Neutrophil (primary cell): Measurements from ENCODE around the gene ARHGAP5.

ENCODE experiments used
- H3K27ac ChIP-seq: fragments of 200-600 bp; sonication (generic); 2 replicates; pipeline ENCODE4 v1.5.1; 2016; ENCODE audit warnings: mild to moderate bottlenecking, moderate library complexity
- H3K27me3 ChIP-seq: fragments of 200-600 bp; sonication (generic); 2 replicates; pipeline ENCODE4 v1.6.0; 2016; ENCODE audit warnings: mild to moderate bottlenecking
- H3K36me3 ChIP-seq: fragments of 200-600 bp; sonication (generic); 2 replicates; pipeline ENCODE4 v1.5.1; 2017
- H3K4me1 ChIP-seq, 2 experiments: fragments of 200-600 bp in 1 of 2; sonication (generic) in 1 of 2; 1 replicate in 1 of 2; 2 replicates in 1 of 2; pipeline versions ENCODE4 v1.5.1 to v1.6.1; 2013 to 2016; ENCODE audit warnings: low read depth in 1 of 2, low read length in 1 of 2, mild to moderate bottlenecking in 1 of 2, moderate library complexity in 1 of 2; ENCODE audit not compliant: control insufficient read depth in 1 of 2, insufficient read depth in 1 of 2
- H3K4me3 ChIP-seq, 2 experiments: fragments of 200-600 bp in 1 of 2; sonication (generic) in 1 of 2; 1 replicate in 1 of 2; 2 replicates in 1 of 2; pipeline ENCODE4 v1.5.1; 2013 to 2016; ENCODE audit warnings: low read depth in 1 of 2, low read length in 1 of 2, mild to moderate bottlenecking in 1 of 2, moderate library complexity in 1 of 2
- H3K9me3 ChIP-seq: fragments of 200-600 bp; sonication (generic); 2 replicates; pipeline ENCODE4 v1.5.1; 2016
- TF ChIP-seq, protein P1 (sequence below): fragments of 200-600 bp; sonication (generic); IDR thresholded peaks from 2 replicates; pipeline ENCODE4 v1.5.1; 2016; ENCODE audit warnings: antibody characterized with exemption

The ARHGAP5 gene

DNA sequence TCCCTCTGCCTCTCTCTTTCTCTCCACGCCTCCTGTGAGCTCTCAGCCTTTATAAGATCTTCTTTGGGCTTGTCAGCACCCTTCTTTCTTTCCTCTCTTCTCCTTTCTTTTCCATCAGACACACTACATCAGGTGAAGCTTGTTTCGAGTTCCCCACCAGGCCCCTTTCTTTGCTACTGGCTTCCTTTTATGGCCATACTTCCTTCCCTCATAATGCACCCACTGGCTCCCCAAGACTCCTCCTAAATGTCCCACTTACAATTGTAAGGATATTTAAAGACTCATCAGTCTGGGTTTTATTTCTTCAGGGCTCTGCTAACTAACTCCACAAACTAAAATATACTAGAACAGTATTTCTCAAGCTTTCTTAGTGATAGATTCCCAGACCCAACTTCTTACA is 129.4 kb downstream of the ARHGAP5 start:
- Histone ChIP-seq H3K9me3 (no peaks in the 10 kb centered on the region), H3K4me3 (no peak overlapping the region), H3K4me1 (peaks cover 25 to 27% of the 10 kb centered on the region in 2 experiments), H3K27ac (no peak overlapping the region), H3K27me3 (peaks cover 73% of the 10 kb centered on the region), H3K36me3 (no peaks in the 10 kb centered on the region)
- TF ChIP-seq, protein P1, sequence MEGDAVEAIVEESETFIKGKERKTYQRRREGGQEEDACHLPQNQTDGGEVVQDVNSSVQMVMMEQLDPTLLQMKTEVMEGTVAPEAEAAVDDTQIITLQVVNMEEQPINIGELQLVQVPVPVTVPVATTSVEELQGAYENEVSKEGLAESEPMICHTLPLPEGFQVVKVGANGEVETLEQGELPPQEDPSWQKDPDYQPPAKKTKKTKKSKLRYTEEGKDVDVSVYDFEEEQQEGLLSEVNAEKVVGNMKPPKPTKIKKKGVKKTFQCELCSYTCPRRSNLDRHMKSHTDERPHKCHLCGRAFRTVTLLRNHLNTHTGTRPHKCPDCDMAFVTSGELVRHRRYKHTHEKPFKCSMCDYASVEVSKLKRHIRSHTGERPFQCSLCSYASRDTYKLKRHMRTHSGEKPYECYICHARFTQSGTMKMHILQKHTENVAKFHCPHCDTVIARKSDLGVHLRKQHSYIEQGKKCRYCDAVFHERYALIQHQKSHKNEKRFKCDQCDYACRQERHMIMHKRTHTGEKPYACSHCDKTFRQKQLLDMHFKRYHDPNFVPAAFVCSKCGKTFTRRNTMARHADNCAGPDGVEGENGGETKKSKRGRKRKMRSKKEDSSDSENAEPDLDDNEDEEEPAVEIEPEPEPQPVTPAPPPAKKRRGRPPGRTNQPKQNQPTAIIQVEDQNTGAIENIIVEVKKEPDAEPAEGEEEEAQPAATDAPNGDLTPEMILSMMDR = no peak

DNA sequence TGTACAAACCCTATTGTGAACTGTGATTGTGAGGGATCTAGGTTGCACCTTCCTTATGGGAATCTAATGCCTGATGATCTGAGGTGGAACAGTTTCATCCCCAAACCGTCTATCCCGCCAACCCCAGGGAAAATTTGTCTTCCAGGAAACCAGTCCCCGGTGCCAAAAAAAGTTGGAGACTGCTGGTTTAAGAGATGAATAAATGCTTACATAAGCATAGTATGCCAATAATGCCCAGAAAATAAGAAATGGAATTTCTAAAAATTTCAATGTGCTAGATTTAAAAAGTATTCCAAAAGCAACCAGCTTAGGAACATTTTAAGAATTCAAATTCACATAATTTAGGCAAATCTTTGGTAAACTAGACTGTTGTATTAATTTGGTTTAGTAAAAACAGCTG is 131.4 kb downstream of the ARHGAP5 start:
- Histone ChIP-seq H3K9me3 (no peaks in the 10 kb centered on the region), H3K27ac (no peak overlapping the region), H3K27me3 (peaks cover 54% of the 10 kb centered on the region), H3K36me3 (no peaks in the 10 kb centered on the region), H3K4me1 (peaks cover 5 to 8% of the 10 kb centered on the region in 2 experiments), H3K4me3 (no peak overlapping the region)
- TF ChIP-seq, protein P1 = no peak
